ENCODE data around the gene CAPN13. TPM values are rescaled to one million over a fixed set of nuclear protein-coding genes. Genes with fewer than 3 reads are reported as not detected.

CAPN13 gene
- total RNA-seq, 1 experiment from 2014 or later = not detected

DNA sequence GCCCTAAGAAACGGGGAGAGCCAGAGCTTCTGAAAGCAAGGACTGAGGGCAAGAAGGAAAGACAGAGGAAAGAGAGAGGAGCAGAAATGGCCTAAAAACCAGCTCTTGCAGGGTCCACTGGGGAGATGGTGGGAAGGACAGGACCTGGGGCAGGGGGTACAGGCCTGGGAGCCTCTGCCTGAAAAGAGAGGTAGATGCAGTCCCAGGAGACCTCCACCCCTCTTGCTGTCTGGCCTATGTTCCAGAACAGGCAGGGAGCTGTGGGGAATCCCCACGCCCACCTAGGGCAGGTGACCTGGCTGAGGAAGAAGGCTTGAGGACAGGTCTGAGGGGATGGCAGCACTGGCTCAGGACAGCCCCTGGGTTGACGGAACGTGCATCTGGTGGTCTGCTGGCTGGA lies 4.6 kb downstream of the CAPN13 start:
- CTCF ChIA-PET = interaction anchor here (0.6 to 1.6 kb wide), 5 partner anchors 13 to 648 kb away, joined by 3 to 4 read pairs (median 3); no protein-coding TSS in a partner anchor
- POLR2A ChIA-PET = no interaction called here
- no TSS peak for BruUV-seq (replicated peaks)

DNA sequence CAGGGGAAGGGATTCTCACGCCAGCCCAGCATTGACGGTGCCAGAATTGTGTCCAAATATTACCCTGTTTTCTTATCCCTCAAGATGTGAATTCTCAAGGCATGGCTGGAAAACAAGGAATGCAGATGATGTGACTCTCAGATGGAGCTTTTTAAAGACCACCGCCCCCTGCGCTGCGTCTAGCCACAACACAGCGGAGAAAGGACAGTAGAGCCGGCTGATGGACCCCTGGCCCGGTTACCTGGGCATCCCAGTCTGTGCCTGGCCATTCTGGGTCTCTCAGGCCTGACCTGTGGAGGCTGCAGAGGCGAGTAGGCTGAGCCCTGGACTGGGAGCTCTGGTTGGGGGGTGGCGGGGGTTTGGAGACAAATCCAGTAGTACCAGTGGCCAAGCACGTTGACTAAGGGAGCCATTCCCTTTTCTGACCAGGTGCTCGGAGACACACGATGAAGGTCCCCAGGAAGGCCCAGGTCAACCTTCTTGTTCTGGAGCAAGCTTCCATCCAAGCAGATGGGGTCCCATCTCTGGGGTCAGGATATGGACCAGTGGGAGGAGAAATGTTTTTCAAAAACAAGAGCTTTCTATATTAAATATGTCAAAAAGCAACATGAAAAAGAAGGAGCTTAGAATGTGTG lies 5.3 kb downstream of the CAPN13 start:
- no TSS peak for BruUV-seq (replicated peaks)
- Mint-ChIP-seq H3K4me1 (ENCODE audit: insufficient read depth, unreplicated experiment) (no peaks in the 10 kb centered on the region), H3K27me3 (ENCODE audit: insufficient read depth, unreplicated experiment) (peaks cover 25% of the 10 kb centered on the region), H3K9me3 (ENCODE audit: unreplicated experiment) (no peaks in the 10 kb centered on the region), H3K36me3 (ENCODE audit: insufficient read depth, unreplicated experiment) (no peaks in the 10 kb centered on the region), H3K4me3 (ENCODE audit: unreplicated experiment) (no peak overlapping the region), H3K27ac (ENCODE audit: low read depth, unreplicated experiment) (no peak overlapping the region)
- intact Hi-C loops (cut with micrococcal nuclease) = no loop called here
- TF ChIP-seq, protein P1, sequence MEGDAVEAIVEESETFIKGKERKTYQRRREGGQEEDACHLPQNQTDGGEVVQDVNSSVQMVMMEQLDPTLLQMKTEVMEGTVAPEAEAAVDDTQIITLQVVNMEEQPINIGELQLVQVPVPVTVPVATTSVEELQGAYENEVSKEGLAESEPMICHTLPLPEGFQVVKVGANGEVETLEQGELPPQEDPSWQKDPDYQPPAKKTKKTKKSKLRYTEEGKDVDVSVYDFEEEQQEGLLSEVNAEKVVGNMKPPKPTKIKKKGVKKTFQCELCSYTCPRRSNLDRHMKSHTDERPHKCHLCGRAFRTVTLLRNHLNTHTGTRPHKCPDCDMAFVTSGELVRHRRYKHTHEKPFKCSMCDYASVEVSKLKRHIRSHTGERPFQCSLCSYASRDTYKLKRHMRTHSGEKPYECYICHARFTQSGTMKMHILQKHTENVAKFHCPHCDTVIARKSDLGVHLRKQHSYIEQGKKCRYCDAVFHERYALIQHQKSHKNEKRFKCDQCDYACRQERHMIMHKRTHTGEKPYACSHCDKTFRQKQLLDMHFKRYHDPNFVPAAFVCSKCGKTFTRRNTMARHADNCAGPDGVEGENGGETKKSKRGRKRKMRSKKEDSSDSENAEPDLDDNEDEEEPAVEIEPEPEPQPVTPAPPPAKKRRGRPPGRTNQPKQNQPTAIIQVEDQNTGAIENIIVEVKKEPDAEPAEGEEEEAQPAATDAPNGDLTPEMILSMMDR (IDR thresholded peaks at IDR 0.05; ENCODE audit: unreplicated experiment) = no peak
- CTCF ChIA-PET = interaction anchor here (0.6 to 1.6 kb wide), 4 partner anchors 12 to 501 kb away, joined by 3 to 4 read pairs (median 3); no protein-coding TSS in a partner anchor
- DNase-seq (ENCODE audit: unreplicated experiment) = no peak
- POLR2A ChIA-PET = no interaction called here

More for the DNA sequence above, 4.6 kb downstream of the CAPN13 start:
- no peaks in the 10 kb centered on the region for H3K9me3 Mint-ChIP-seq (ENCODE audit: unreplicated experiment)
- no peaks in the 10 kb centered on the region for H3K4me1 Mint-ChIP-seq (ENCODE audit: insufficient read depth, unreplicated experiment)
- H3K27ac Mint-ChIP-seq (ENCODE audit: low read depth, unreplicated experiment) = no peak overlapping the region
- H3K27me3 Mint-ChIP-seq (ENCODE audit: insufficient read depth, unreplicated experiment) = peaks cover 18% of the 10 kb centered on the region
- intact Hi-C loops (cut with micrococcal nuclease) = no loop called here
- no peak overlapping the region for H3K4me3 Mint-ChIP-seq (ENCODE audit: unreplicated experiment)
- DNase-seq (ENCODE audit: unreplicated experiment) = no peak
- TF ChIP-seq, protein P1 (IDR thresholded peaks at IDR 0.05; ENCODE audit: unreplicated experiment) = no peak
- no peaks in the 10 kb centered on the region for H3K36me3 Mint-ChIP-seq (ENCODE audit: insufficient read depth, unreplicated experiment)

DNA sequence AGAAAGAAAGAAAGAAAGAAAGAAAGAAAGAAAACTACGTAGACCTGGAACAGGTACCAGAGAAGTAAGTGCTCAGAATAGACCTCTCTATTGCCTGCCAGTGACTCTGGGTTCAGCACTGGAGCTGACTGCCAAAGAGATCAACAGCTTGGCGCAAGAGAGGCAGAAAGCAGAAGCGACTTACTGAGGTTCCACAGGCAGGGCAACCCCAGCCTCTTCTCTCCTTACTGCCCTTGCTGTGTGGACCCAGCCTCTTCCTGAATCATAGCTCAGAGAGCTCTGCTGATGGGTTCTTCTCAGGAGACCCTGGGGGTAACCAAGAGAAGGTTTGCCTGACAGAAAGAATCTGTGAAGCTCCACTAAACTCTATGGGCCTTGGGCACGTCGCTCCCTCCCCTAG lies 7.1 kb downstream of the CAPN13 start:
- Mint-ChIP-seq H3K4me3 (ENCODE audit: unreplicated experiment) (no peak overlapping the region), H3K27ac (ENCODE audit: low read depth, unreplicated experiment) (no peak overlapping the region), H3K36me3 (ENCODE audit: insufficient read depth, unreplicated experiment) (no peaks in the 10 kb centered on the region), H3K9me3 (ENCODE audit: unreplicated experiment) (no peaks in the 10 kb centered on the region), H3K27me3 (ENCODE audit: insufficient read depth, unreplicated experiment) (peaks cover 41% of the 10 kb centered on the region), H3K4me1 (ENCODE audit: insufficient read depth, unreplicated experiment) (no peaks in the 10 kb centered on the region)
- ChIA-PET POLR2A (no interaction called here), CTCF (interaction anchor here (0.6 kb wide), 2 partner anchors 86 to 92 kb away, joined by 3 read pairs; no protein-coding TSS in a partner anchor)
- no TSS peak for BruUV-seq (replicated peaks)
- intact Hi-C loops (cut with micrococcal nuclease) = no loop called here
- DNase-seq (ENCODE audit: unreplicated experiment) = no peak
- TF ChIP-seq, protein P1 (IDR thresholded peaks at IDR 0.05; ENCODE audit: unreplicated experiment) = no peak

DNA sequence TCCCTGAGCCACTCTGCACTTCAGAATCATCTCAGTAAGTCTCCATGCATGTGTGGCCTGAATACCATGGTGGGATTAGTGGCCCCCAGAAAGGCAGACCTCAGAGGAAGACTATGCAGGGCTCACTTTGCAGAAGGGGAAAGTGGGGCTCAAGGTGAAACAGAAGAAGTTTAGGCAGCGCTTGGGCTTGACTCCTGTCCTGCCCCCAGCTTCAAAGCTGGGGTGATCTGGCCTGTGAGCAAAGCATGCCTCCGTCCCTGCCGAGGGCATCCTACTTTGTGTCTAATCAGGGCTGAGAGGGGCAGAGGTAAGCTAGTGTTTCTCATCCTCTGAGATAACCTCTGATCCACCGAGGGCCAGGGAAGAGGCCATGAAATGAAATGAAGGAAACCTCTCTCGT lies 7.9 kb downstream of the CAPN13 start:
- DNase-seq (ENCODE audit: unreplicated experiment) = no peak
- Mint-ChIP-seq H3K9me3 (ENCODE audit: unreplicated experiment) (no peaks in the 10 kb centered on the region), H3K27me3 (ENCODE audit: insufficient read depth, unreplicated experiment) (peaks cover 49% of the 10 kb centered on the region), H3K36me3 (ENCODE audit: insufficient read depth, unreplicated experiment) (no peaks in the 10 kb centered on the region), H3K27ac (ENCODE audit: low read depth, unreplicated experiment) (no peak overlapping the region), H3K4me3 (ENCODE audit: unreplicated experiment) (no peak overlapping the region), H3K4me1 (ENCODE audit: insufficient read depth, unreplicated experiment) (no peaks in the 10 kb centered on the region)
- CTCF ChIA-PET = interaction anchor here (0.6 kb wide), 2 partner anchors 83 to 150 kb away, joined by 3 read pairs; no protein-coding TSS in a partner anchor
- no TSS peak for BruUV-seq (replicated peaks)
- TF ChIP-seq, protein P1 (IDR thresholded peaks at IDR 0.05; ENCODE audit: unreplicated experiment) = no peak
- POLR2A ChIA-PET = no interaction called here
- intact Hi-C loops (cut with micrococcal nuclease) = no loop called here
